Liver (tissue), 9 donors: Measurements from ENCODE around the gene MESD. TPM values are rescaled to one million over a fixed set of nuclear protein-coding genes. Genes with fewer than 3 reads are reported as not detected.

Experiments used
- DNase-seq: peaks from one replicate; pipeline ENCODE4 v3.0.0-alpha.2; 2017; ENCODE audit warnings: low spot score
- H3K27ac ChIP-seq, 2 donors: one replicate each; pipeline ENCODE4 v1.7.0; 2013; ENCODE audit warnings: inconsistent platforms in 2 of 2, low read length in 2 of 2, control low read depth in 1 of 2, low read depth in 1 of 2, mild to moderate bottlenecking in 1 of 2
- H3K27me3 ChIP-seq, 4 donors: one replicate each; pipeline versions ENCODE4 v1.6.1 to v1.7.0; 2013; ENCODE audit warnings: low read length in 3 of 4, inconsistent platforms in 1 of 4, mild to moderate bottlenecking in 1 of 4, moderate library complexity in 1 of 4; ENCODE audit not compliant: control insufficient read depth in 4 of 4, insufficient read depth in 4 of 4
- H3K36me3 ChIP-seq, 4 donors: one replicate each; pipeline versions ENCODE4 v1.6.1 to v1.7.0; 2013; ENCODE audit warnings: low read length in 3 of 4, mild to moderate bottlenecking in 3 of 4, low read depth in 1 of 4, moderate library complexity in 1 of 4; ENCODE audit not compliant: control insufficient read depth in 4 of 4, insufficient read depth in 3 of 4
- H3K4me1 ChIP-seq, 4 donors: one replicate each; pipeline versions ENCODE4 v1.6.1 to v1.7.0; 2013; ENCODE audit warnings: low read length in 3 of 4, mild to moderate bottlenecking in 3 of 4, moderate library complexity in 1 of 4; ENCODE audit not compliant: control insufficient read depth in 4 of 4, insufficient read depth in 4 of 4
- H3K4me3 ChIP-seq, 3 donors: one replicate each; pipeline versions ENCODE4 v1.6.1 to v1.7.0; 2013; ENCODE audit warnings: low read length in 3 of 3, control low read depth in 1 of 3, low read depth in 1 of 3, mild to moderate bottlenecking in 1 of 3
- H3K9ac ChIP-seq, 2 donors: one replicate each; pipeline ENCODE4 v1.7.0; 2013; ENCODE audit warnings: low read length in 2 of 2, mild to moderate bottlenecking in 2 of 2, moderate library complexity in 2 of 2, control low read depth in 1 of 2, low read depth in 1 of 2
- H3K9me3 ChIP-seq, 4 donors: one replicate each; pipeline versions ENCODE4 v1.6.1 to v1.7.0; 2013; ENCODE audit warnings: low read length in 3 of 4; ENCODE audit not compliant: control insufficient read depth in 4 of 4
- ATF3 ChIP-seq: IDR thresholded peaks from 2 replicates; pipeline ENCODE4 v1.6.1; 2016; ENCODE audit warnings: antibody characterized with exemption
- CTCF ChIP-seq: fragments of 150-350 bp; IDR thresholded peaks from 2 replicates; pipeline ENCODE4 v1.5.1; 2017; ENCODE audit warnings: improper control_type of control experiment, low read depth, low read length; ENCODE audit not compliant: missing input control
- EGR1 ChIP-seq, 2 donors: IDR thresholded peaks; 2 replicates each; pipeline ENCODE4 v1.6.1; 2016 to 2018; ENCODE audit warnings: antibody characterized with exemption in 2 of 2, low read depth in 2 of 2
- FOXA1 ChIP-seq: IDR thresholded peaks from 2 replicates; pipeline ENCODE4 v1.6.1; 2016; ENCODE audit warnings: antibody characterized with exemption
- GABPA ChIP-seq, 2 donors: IDR thresholded peaks in 1 of 2; conservative IDR thresholded peaks in 1 of 2; 2 replicates each; pipeline ENCODE4 v1.6.1; 2016; ENCODE audit warnings: antibody characterized with exemption in 2 of 2, mild to moderate bottlenecking in 1 of 2, moderate library complexity in 1 of 2
- HNF4G ChIP-seq: IDR thresholded peaks from 2 replicates; pipeline ENCODE4 v1.6.1; 2016; ENCODE audit warnings: antibody characterized with exemption
- JUND ChIP-seq, 2 donors: IDR thresholded peaks; 2 replicates each; pipeline ENCODE4 v1.6.1; 2016; ENCODE audit warnings: antibody characterized with exemption in 2 of 2
- NR2F2 ChIP-seq: IDR thresholded peaks from 2 replicates; pipeline ENCODE4 v1.6.1; 2016; ENCODE audit warnings: antibody characterized with exemption
- RAD21 ChIP-seq, 2 donors: IDR thresholded peaks; 2 replicates each; pipeline ENCODE4 v1.6.1; 2016; ENCODE audit warnings: antibody characterized with exemption in 2 of 2, mild to moderate bottlenecking in 2 of 2
- REST ChIP-seq: IDR thresholded peaks from 2 replicates; pipeline ENCODE4 v1.6.1; 2016; ENCODE audit warnings: antibody characterized with exemption, mild to moderate bottlenecking
- RXRA ChIP-seq, 2 donors: IDR thresholded peaks; 2 replicates each; pipeline ENCODE4 v1.6.1; 2017 to 2018; ENCODE audit warnings: antibody characterized with exemption in 2 of 2, mild to moderate bottlenecking in 1 of 2
- YY1 ChIP-seq: IDR thresholded peaks from 2 replicates; pipeline ENCODE4 v1.6.1; 2016; ENCODE audit warnings: antibody characterized with exemption, mild to moderate bottlenecking
- ZBTB33 ChIP-seq: IDR thresholded peaks from 2 replicates; pipeline ENCODE4 v1.6.1; 2016; ENCODE audit warnings: antibody characterized with exemption
- WGBS: extraction: QIAGEN DNeasy Blood & Tissue Kit; methylation state at CpG from one replicate; pipeline ENCODE4 v1.1.7; 2013; 5-methylcytosine and 5-hydroxymethylcytosine counted together
- polyA plus RNA-seq, 2 donors: library from polyadenylated mRNA; stranded (reverse) in 1 of 2; unstranded in 1 of 2; fragments of 200-250 nt in 1 of 2; fragments of >200 nt in 1 of 2; fragmentation: Nextera tagmentation in 1 of 2; extraction: Ambion mirVana in 1 of 2; gene quantifications; one replicate each; pipeline versions ENCODE4 v1.2.1 to v1.2.3, GENCODE V29; 2013 to 2015
- total RNA-seq, 2 donors: library from RNA; depleted of rRNA; stranded (reverse); fragments of >200 nt; gene quantifications; one replicate each; pipeline ENCODE4 v1.2.3, GENCODE V29; 2014
- donor health status: healthy.
- donor health status: healthy.
- donor health status: healthy.
- donor health status: healthy.
- donor health status: healthy.

The MESD gene
- total and polyA plus RNA-seq, 4 donors, result 15.3 to 24.0 (median 17.0) TPM

- TF ChIP-seq RXRA (IDR thresholded peaks at IDR 0.05) (no peak), GABPA (IDR thresholded peaks at IDR 0.05 in 1 of 2, conservative IDR thresholded peaks at IDR 0.05 in 1 of 2) (no peak), ZBTB33 (no peak), JUND (IDR thresholded peaks at IDR 0.05) (no peak), REST (no peak), ATF3 (no peak), EGR1 (IDR thresholded peaks at IDR 0.05; ENCODE audit: low read depth in 2 of 2) (no peak), YY1 (no peak), HNF4G (no peak), FOXA1 (no peak), NR2F2 (no peak)
- Histone ChIP-seq H3K4me3 (no peak overlapping the region), H3K9ac (no peak overlapping the region), H3K27ac (no peak overlapping the region), H3K27me3 (no peaks in the 10 kb centered on the region), H3K4me1 (peaks cover 2 to 19% (median 15%) of the 10 kb centered on the region in 4 donors), H3K9me3 (no peaks in the 10 kb centered on the region), H3K36me3 (no peaks in the 10 kb centered on the region)
- DNase-seq, result no peak
- WGBS, result 84% methylated on average over 4 of the region's 4 CpGs
Measured at GRCh38 chr15:80992006-80992405, 2.4 kb upstream of the MESD start.

GRCh38 chr15:80991421-80991820 lies 1.8 kb upstream of the MESD start:
- H3K9ac ChIP-seq, result no peak overlapping the region
- H3K4me1 ChIP-seq, result peaks cover 2 to 22% (median 18%) of the 10 kb centered on the region in 4 donors
- no peaks in the 10 kb centered on the region for H3K9me3 ChIP-seq
- peaks cover 0 to 2% (median 0%) of the 10 kb centered on the region in 4 donors for H3K36me3 ChIP-seq
- TF ChIP-seq RAD21 (IDR thresholded peaks at IDR 0.05), result peak in 1 of 2 donors; percentile 10
- no peak for TF ChIP-seq CTCF
- no peak overlapping the region for H3K4me3 ChIP-seq
- 79% methylated on average over 5 of the region's 5 CpGs for WGBS
- no peak for DNase-seq
- no peak overlapping the region for H3K27ac ChIP-seq
- no peaks in the 10 kb centered on the region for H3K27me3 ChIP-seq
